ENCODE measurements around the gene NETO1.

GRCh38 chr18:72762515-72763122 is 105.2 kb downstream of the NETO1 start:
- TF ChIP-seq TAF1 (IDR thresholded peaks at IDR 0.05; ENCODE audit: low read depth, low read length) (no peak), POLR2A (IDR thresholded peaks at IDR 0.05; ENCODE audit: low read depth, low read length) (no peak), POLR2AphosphoS5 (IDR thresholded peaks at IDR 0.05; ENCODE audit: low read depth, low read length) (no peak), PAX5 (IDR thresholded peaks at IDR 0.05; ENCODE audit: insufficient read depth, low read length, severe bottlenecking) (no peak), POU2F2 (IDR thresholded peaks at IDR 0.05; ENCODE audit: low read depth, low read length) (no peak), SPI1 (IDR thresholded peaks at IDR 0.05; ENCODE audit: low read depth, low read length) (no peak)

Data from GM12891 (cell line).